Right forelimb (tissue), 1 donor: ENCODE data around the gene TCERG1L.
"Not testable (repeated sequence)": the region's sequence is repeated elsewhere in the genome, so short reads cannot be mapped to it uniquely, and the experiment has no call there.

Experiments
- DNase-seq: peaks from one replicate; pipeline ENCODE4 v3.0.0-alpha.2; 2018

The TCERG1L gene

GRCh38 chr10:131117416-131118212, 193.9 kb downstream of the TCERG1L start:
- no peak for DNase-seq

DNA sequence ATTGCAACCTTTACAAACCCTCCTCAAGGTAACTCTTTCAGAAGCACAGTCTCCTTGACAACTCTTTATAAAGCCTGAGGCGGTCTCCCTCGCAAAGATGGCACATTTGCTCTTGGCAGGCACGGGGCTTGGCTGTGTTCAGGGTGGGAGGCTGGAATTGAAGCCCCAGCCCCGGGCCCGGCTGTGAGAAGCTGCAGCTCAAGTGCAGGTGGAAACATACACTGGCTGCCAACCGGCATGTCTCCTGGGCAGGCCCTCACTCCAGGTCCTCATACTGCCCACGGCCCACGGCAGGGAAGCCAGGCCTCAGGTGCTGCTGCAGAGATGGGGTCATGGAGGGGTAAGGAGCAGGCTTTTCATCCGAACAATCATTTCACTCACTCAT, 194.5 kb downstream of the TCERG1L start:
- no peak for DNase-seq

- no peak for DNase-seq
Measured at GRCh38 chr10:131116216-131116990, 195.1 kb downstream of the TCERG1L start.

DNA sequence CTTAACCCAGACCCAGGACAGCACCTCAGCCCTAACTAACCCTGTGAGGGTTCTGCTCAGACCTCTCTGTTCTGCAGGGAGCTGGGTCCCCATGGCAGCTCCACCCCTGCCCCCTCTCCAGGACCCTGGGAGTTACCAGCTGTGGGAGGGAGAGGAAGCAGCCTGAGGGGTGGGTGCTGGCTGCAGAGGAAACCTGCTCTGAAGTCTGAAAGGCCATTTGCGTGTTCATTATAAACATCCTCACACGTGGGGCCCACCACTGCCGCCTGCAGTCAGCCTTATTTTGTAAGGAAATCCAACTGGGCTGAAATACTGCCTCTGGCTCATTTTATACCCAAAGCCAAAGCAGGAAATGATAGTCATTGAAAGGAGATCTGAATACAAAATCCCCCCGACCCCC, 195.7 kb downstream of the TCERG1L start:
- no peak for DNase-seq

GRCh38 chr10:131115321-131115720, 196.2 kb downstream of the TCERG1L start:
- no peak for DNase-seq

GRCh38 chr10:131114846-131115245, 196.7 kb downstream of the TCERG1L start:
- no peak for DNase-seq

GRCh38 chr10:131113709-131114291, 197.7 kb downstream of the TCERG1L start:
- no peak for DNase-seq

DNA sequence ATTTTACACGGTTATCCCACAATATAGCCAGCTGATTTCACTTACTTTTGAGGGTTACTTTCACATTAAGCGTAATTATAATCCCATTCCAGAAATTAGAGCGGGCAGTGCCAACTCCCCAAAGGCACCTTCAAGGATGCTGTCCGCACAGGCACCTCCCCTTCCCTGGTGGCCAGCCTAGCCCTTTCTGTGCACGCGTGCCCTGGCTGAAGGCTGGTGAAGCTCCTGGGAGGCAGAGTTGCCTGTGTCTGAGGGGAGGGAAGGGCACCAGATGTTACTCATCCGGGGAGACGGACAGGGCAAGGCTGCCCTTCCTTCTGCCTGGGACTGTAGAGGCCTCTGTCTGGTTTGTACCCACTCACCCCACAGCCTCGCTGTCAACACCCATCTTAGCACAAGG, 198.4 kb downstream of the TCERG1L start:
- no peak for DNase-seq

GRCh38 chr10:131112691-131113090, 198.8 kb downstream of the TCERG1L start:
- no peak for DNase-seq

- no peak for DNase-seq
Measured at GRCh38 chr10:131111471-131112080, 199.9 kb downstream of the TCERG1L start.

- DNase-seq: no peak
Measured at GRCh38 chr10:131111007-131111406, 200.5 kb downstream of the TCERG1L start.

GRCh38 chr10:131110241-131110783, 201.2 kb downstream of the TCERG1L start:
- DNase-seq: no peak

- DNase-seq: no peak
Measured at GRCh38 chr10:131109726-131110125, 201.8 kb downstream of the TCERG1L start.

- no peak for DNase-seq
Measured at GRCh38 chr10:131109291-131109690, 202.2 kb downstream of the TCERG1L start.

DNA sequence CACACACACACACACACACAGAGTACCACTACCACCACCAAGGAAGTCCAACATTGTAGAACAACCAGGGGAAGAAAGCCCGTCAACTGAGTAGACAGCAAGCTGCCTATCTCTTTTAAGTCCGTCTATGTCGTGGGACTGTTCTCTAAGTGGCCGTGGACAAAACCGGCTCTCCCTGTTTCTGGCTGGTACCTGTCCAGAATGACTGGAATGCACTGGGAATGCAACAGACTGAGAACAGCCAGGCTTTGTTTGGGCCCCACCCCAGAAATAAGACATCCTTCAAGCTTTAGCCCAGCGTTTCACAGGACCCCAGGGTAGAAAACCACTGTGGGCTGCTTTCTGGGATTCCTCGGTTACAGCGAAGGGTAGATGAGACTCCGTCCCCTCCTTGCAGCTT, 203.6 kb downstream of the TCERG1L start:
- no peak for DNase-seq

GRCh38 chr10:131102676-131103075, 208.8 kb downstream of the TCERG1L start:
- no peak for DNase-seq

GRCh38 chr10:131102147-131102546, 209.4 kb downstream of the TCERG1L start:
- DNase-seq: no peak

DNA sequence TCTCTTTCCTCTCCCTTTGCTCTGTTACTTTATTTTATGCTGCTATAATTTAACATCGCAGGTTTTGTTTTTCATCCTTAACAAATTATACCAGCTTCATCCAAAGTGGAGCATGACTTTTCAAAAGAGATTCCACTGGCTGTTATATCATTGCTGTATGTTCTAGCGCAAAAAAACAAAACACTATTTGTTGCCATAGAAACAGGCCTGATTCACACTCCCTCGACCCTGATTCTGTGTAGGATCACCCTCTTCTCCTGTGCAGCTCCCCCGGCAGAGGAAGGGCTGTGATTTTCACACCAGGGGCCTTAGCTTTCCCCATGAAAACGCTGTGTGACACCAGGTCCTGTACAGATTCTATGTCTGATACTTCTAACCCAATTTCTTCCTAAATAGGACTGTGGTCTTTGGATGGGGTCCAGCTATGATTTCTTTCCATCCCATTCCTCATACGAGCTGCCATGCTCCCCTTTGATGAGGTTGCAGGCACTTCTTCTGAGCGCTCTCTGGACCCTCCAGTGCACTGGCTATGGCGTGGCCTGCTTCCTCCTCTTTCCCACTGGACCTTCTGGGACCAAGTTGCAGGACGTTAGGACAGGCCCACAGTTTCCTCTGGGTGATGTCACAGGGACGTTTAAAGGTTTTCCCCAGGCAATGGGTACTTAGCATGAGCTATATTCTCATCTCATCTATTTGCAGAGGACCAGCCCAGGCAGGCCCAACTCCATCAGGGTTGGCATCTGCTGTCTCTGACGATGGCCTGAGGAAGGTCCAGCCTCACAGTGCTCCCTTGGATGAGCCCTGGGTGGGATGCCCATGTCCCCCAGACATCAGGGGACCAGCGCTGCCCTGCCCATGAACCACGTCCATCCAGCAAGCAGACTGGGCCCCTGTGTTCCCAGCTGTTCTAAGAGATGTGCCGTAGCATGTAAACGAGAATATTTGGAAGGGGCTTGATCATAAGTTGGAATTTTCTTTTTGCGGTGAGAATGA, 210.8 kb downstream of the TCERG1L start:
- not testable (repeated sequence) for DNase-seq

GRCh38 chr10:131099028-131099726, 212.3 kb downstream of the TCERG1L start:
- no peak for DNase-seq

DNA sequence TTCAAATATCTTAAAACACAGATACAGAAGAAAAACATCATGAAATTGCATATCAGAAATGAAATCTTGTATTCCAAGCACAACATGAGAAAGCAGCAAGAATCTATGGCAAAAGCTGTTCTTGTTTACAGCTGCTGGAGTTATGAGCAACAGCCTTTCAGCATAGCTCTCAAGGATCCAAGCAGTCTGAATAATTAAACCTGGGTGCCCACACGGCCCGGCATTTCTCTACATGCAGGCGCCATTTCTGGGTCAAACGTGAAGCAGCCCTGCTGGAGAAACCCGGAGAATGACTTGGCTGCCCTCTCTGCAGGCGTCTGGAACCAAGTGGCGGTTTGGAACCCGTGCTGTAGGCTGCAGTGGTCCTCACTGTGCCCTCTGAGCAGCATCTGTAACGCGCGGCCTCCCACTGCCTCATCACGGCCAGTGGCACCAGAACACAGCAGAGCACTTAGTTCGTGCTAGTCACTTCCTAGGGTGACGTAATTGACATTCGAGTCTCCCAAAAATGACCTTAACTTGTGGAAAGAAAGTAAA, 213.0 kb downstream of the TCERG1L start:
- DNase-seq: no peak

DNA sequence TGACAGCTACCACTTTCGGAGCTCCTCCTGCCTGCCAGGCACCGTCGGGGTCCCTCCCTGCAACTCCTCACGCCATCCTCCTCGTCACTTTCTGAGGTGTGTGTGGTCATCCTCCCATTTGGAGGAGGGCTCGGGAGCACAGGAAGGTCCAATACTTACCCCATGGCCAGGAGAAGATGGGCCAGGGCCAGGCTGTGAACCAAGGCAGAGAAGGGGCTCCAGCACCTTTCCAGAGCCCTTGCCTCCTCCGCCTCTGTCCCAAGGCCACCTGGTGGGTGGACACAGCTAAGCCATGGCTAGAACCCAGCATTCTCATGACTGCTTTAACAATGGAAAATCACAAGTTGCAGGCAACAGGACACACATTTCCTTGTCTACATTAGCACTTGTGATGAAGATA, 215.5 kb downstream of the TCERG1L start:
- no peak for DNase-seq
